HEK293T (cell line): ENCODE measurements around the gene PGBD5.

Experiments
- ARNT ChIP-seq: fragments of 450-650 bp; IDR thresholded peaks from 2 replicates; pipeline ENCODE4 v1.6.1; 2017; ENCODE audit warnings: mild to moderate bottlenecking
- BHLHE40 ChIP-seq: fragments of 450-650 bp; IDR thresholded peaks from 2 replicates; pipeline ENCODE4 v1.6.1; 2016; ENCODE audit warnings: mild to moderate bottlenecking, moderate library complexity, borderline replicate concordance
- CTBP1 ChIP-seq: fragments of 450-650 bp; IDR thresholded peaks from 2 replicates; pipeline ENCODE4 v1.6.1; 2016; ENCODE audit warnings: borderline replicate concordance
- FOXA1 ChIP-seq: fragments of 450-650 bp; IDR thresholded peaks from 2 replicates; pipeline ENCODE4 v1.6.1; 2016; ENCODE audit warnings: mild to moderate bottlenecking
- FOXK2 ChIP-seq: fragments of 450-650 bp; IDR thresholded peaks from 2 replicates; pipeline ENCODE4 v1.6.1; 2016; ENCODE audit warnings: mild to moderate bottlenecking
- FOXM1 ChIP-seq: fragments of 450-650 bp; IDR thresholded peaks from 2 replicates; pipeline ENCODE4 v1.6.1; 2017; ENCODE audit warnings: mild to moderate bottlenecking, borderline replicate concordance
- HDGF ChIP-seq: fragments of 450-650 bp; IDR thresholded peaks from 2 replicates; pipeline ENCODE4 v1.6.1; 2017; ENCODE audit warnings: antibody characterized with exemption, borderline replicate concordance
- LEF1 ChIP-seq: fragments of 450-650 bp; IDR thresholded peaks from 2 replicates; pipeline ENCODE4 v1.6.1; 2017; ENCODE audit warnings: mild to moderate bottlenecking, borderline replicate concordance
- NFRKB ChIP-seq: fragments of 450-650 bp; IDR thresholded peaks from 2 replicates; pipeline ENCODE4 v1.6.1; 2016; ENCODE audit warnings: mild to moderate bottlenecking, moderate library complexity
- SP1 ChIP-seq: fragments of 450-650 bp; IDR thresholded peaks from 2 replicates; pipeline ENCODE4 v1.6.1; 2017
- SUZ12 ChIP-seq: fragments of 450-650 bp; IDR thresholded peaks from 2 replicates; pipeline ENCODE4 v1.6.1; 2016; ENCODE audit warnings: mild to moderate bottlenecking
- TARDBP ChIP-seq: fragments of 450-650 bp; IDR thresholded peaks from 2 replicates; pipeline ENCODE4 v1.6.1; 2016
- ZNF384 ChIP-seq: fragments of 450-650 bp; IDR thresholded peaks from 2 replicates; pipeline ENCODE4 v1.6.1; 2016
- TF ChIP-seq, protein P1 (sequence below): fragments of 450-650 bp; IDR thresholded peaks from 2 replicates; pipeline ENCODE4 v1.6.1; 2016

DNA sequence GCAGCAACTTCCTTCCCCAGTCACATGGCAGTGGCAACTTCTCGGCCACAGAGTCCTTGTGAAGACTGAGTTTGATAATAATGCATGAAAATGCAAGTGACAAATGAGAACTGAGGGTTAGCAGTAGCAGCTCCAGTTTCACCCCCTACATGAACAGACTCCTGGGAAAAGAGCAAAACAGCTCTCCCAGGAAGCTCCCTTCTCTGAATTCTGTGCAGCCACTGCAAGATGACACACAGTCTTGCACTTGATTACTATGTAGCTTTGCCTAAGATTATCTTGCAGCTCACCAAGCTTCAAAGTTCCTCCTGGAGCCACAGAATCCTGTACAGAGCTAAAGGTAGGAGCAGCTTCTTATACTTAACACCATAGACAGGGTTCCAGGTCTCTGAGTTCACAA is 4.7 kb downstream of the PGBD5 start:
- TF ChIP-seq SUZ12 (no peak), ARNT (no peak), FOXA1 (no peak), SP1 (no peak), FOXK2 (no peak), BHLHE40 (no peak), HDGF (no peak), FOXM1 (no peak), TARDBP (no peak), CTBP1 (no peak), ZNF384 (no peak), LEF1 (no peak), NFRKB (no peak)
- TF ChIP-seq, protein P1, sequence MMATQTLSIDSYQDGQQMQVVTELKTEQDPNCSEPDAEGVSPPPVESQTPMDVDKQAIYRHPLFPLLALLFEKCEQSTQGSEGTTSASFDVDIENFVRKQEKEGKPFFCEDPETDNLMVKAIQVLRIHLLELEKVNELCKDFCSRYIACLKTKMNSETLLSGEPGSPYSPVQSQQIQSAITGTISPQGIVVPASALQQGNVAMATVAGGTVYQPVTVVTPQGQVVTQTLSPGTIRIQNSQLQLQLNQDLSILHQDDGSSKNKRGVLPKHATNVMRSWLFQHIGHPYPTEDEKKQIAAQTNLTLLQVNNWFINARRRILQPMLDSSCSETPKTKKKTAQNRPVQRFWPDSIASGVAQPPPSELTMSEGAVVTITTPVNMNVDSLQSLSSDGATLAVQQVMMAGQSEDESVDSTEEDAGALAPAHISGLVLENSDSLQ = no peak
